OCI-LY1 (cell line): ENCODE measurements around the gene CNTN2.

Source experiments
- H2AFZ ChIP-seq: fragments of 200-600 bp; sonication (generic), shearing (Covaris generic); 2 replicates; pipeline ENCODE4 v1.6.0; 2014; ENCODE audit warnings: antibody characterized with exemption, mild to moderate bottlenecking, low read length
- H3F3A ChIP-seq: fragments of 200-600 bp; sonication (generic), shearing (Covaris generic); 2 replicates; pipeline ENCODE4 v1.6.0; 2014; ENCODE audit warnings: mild to moderate bottlenecking, antibody characterized with exemption, low read length, moderate library complexity; ENCODE audit not compliant: insufficient read depth
- H3K27ac ChIP-seq: fragments of 200-600 bp; sonication (generic); 2 replicates; pipeline ENCODE4 v1.5.1; 2014; ENCODE audit warnings: low read length, mixed run types, mild to moderate bottlenecking, low read depth; ENCODE audit not compliant: poor library complexity, severe bottlenecking
- H3K27me3 ChIP-seq: fragments of 200-600 bp; sonication (generic); 2 replicates; pipeline ENCODE4 v1.6.0; 2014; ENCODE audit warnings: antibody characterized with exemption, mild to moderate bottlenecking, low read length, moderate library complexity; ENCODE audit not compliant: insufficient read depth
- H3K36me3 ChIP-seq: fragments of 200-600 bp; sonication (generic); 2 replicates; pipeline ENCODE4 v1.6.1; 2014; ENCODE audit warnings: mild to moderate bottlenecking, antibody characterized with exemption, low read length, moderate library complexity, mixed read lengths; ENCODE audit not compliant: insufficient read depth
- H3K4me1 ChIP-seq: fragments of 200-600 bp; sonication (generic); 2 replicates; pipeline ENCODE4 v1.5.1; 2014; ENCODE audit warnings: mild to moderate bottlenecking, low read length, moderate library complexity; ENCODE audit not compliant: insufficient read depth, severe bottlenecking
- H3K4me2 ChIP-seq: fragments of 200-600 bp; sonication (generic), shearing (Covaris generic); 2 replicates; pipeline ENCODE4 v1.6.1; 2014; ENCODE audit warnings: low read length
- H3K4me3 ChIP-seq: fragments of 200-600 bp; sonication (generic); 2 replicates; pipeline ENCODE4 v1.5.1; 2014; ENCODE audit warnings: low read length, low read depth, mild to moderate bottlenecking, mixed read lengths; ENCODE audit not compliant: poor library complexity, severe bottlenecking
- H3K79me2 ChIP-seq: fragments of 200-600 bp; shearing (Covaris generic); 2 replicates; pipeline ENCODE4 v1.6.1; 2016; ENCODE audit warnings: mixed run types, low read length, mixed read lengths; ENCODE audit not compliant: insufficient read depth
- H3K9ac ChIP-seq: fragments of 200-600 bp; sonication (generic), shearing (Covaris generic); 2 replicates; pipeline ENCODE4 v1.6.1; 2014; ENCODE audit warnings: mild to moderate bottlenecking, low read length, mixed read lengths
- H3K9me2 ChIP-seq: fragments of 200-600 bp; sonication (generic), shearing (Covaris generic); 2 replicates; pipeline ENCODE4 v1.6.1; 2014; ENCODE audit warnings: low read depth, mild to moderate bottlenecking, low read length, mixed read lengths
- H3K9me3 ChIP-seq: fragments of 200-600 bp; shearing (Covaris generic); 2 replicates; pipeline ENCODE4 v1.6.1; 2014; ENCODE audit warnings: low read length, mixed read lengths
- H4K20me1 ChIP-seq: fragments of 200-600 bp; sonication (generic), shearing (Covaris generic); 2 replicates; pipeline ENCODE4 v1.6.0; 2016; ENCODE audit warnings: mild to moderate bottlenecking, low read length; ENCODE audit not compliant: insufficient read depth
- CTCF ChIP-seq: fragments of 200-600 bp; sonication (generic), shearing (Covaris generic); IDR thresholded peaks from 2 replicates; pipeline ENCODE4 v1.5.1; 2017; ENCODE audit warnings: mild to moderate bottlenecking, antibody characterized with exemption, low read length, moderate library complexity, mixed read lengths
- EZH2 ChIP-seq: fragments of 200-600 bp; sonication (generic), shearing (Covaris generic); IDR thresholded peaks from 2 replicates; pipeline ENCODE4 v1.8.0; 2017; ENCODE audit warnings: borderline replicate concordance, mixed run types, mild to moderate bottlenecking, antibody characterized with exemption, low read length, moderate library complexity, mixed read lengths

Gene CNTN2

GRCh38 chr1:205009670-205010069 is 33.3 kb upstream of the CNTN2 start:
- TF ChIP-seq CTCF (no peak), EZH2 (no peak)
- H3K9ac ChIP-seq = no peak overlapping the region
- no peak overlapping the region for H3K4me3 ChIP-seq
- no peaks in the 10 kb centered on the region for H3K36me3 ChIP-seq
- no peaks in the 10 kb centered on the region for H3K9me2 ChIP-seq
- peaks cover 3% of the 10 kb centered on the region; the same call in 1 of the 2 replicates for H3K27me3 ChIP-seq
- H3K4me1 ChIP-seq = no peaks in the 10 kb centered on the region
- no peaks in the 10 kb centered on the region for H3K9me3 ChIP-seq
- H3F3A ChIP-seq = no peaks in the 10 kb centered on the region
- H3K27ac ChIP-seq = no peak overlapping the region
- no peaks in the 10 kb centered on the region for H3K79me2 ChIP-seq
- H3K4me2 ChIP-seq = no peak overlapping the region
- H2AFZ ChIP-seq = no peak overlapping the region
- H4K20me1 ChIP-seq = no peaks in the 10 kb centered on the region

- H3K27me3 ChIP-seq = 0 out of 2 replicates have a peak, but pooled peaks cover 3% of the 10 kb centered on the region
- no peak overlapping the region for H3K4me2 ChIP-seq
- no peaks in the 10 kb centered on the region for H3K36me3 ChIP-seq
- no peaks in the 10 kb centered on the region for H3K9me3 ChIP-seq
- H3K9me2 ChIP-seq = no peaks in the 10 kb centered on the region
- H3K4me3 ChIP-seq = no peak overlapping the region
- no peak overlapping the region for H3K27ac ChIP-seq
- no peaks in the 10 kb centered on the region for H4K20me1 ChIP-seq
- H3F3A ChIP-seq = no peaks in the 10 kb centered on the region
- no peak for TF ChIP-seq EZH2
- no peak for TF ChIP-seq CTCF
- no peaks in the 10 kb centered on the region for H3K79me2 ChIP-seq
- H3K4me1 ChIP-seq = no peaks in the 10 kb centered on the region
- no peak overlapping the region for H2AFZ ChIP-seq
- no peak overlapping the region for H3K9ac ChIP-seq
Observed at GRCh38 chr1:205012391-205013140, 30.4 kb upstream of the CNTN2 start.

- no peaks in the 10 kb centered on the region for H3K79me2 ChIP-seq
- H3K9me3 ChIP-seq = no peaks in the 10 kb centered on the region
- no peaks in the 10 kb centered on the region for H3F3A ChIP-seq
- no peaks in the 10 kb centered on the region for H3K4me1 ChIP-seq
- H4K20me1 ChIP-seq = no peaks in the 10 kb centered on the region
- H3K27me3 ChIP-seq = 0 out of 2 replicates have a peak, but pooled peaks cover 8% of the 10 kb centered on the region
- no peaks in the 10 kb centered on the region for H3K9me2 ChIP-seq
- H3K4me3 ChIP-seq = no peak overlapping the region
- no peaks in the 10 kb centered on the region for H3K36me3 ChIP-seq
- H2AFZ ChIP-seq = no peak overlapping the region
- TF ChIP-seq EZH2 (no peak), CTCF (no peak)
- no peak overlapping the region for H3K4me2 ChIP-seq
- no peak overlapping the region for H3K9ac ChIP-seq
- H3K27ac ChIP-seq = no peak overlapping the region
Observed at GRCh38 chr1:205013683-205014367, 29.2 kb upstream of the CNTN2 start.
